IMR-90 (cell line): ENCODE results near the gene CD163. TPM values are rescaled to one million over a fixed set of nuclear protein-coding genes. Genes with fewer than 3 reads are reported as not detected.
"Not testable (repeated sequence)": the region's sequence is repeated elsewhere in the genome, so short reads cannot be mapped to it uniquely, and the experiment has no call there.

Experiments
- ATAC-seq: fragments of 200-7000 bp; cut with Tn5 transposase; 2 replicates; pipeline ENCODE4 v1.9.1; 2020; ENCODE audit warnings: low read depth, mild to moderate bottlenecking, moderate library complexity
- BruUV-seq: library from RNA; stranded (reverse); fragments of 400-500 nt; replicated peaks from 2 replicates; lab custom pipeline; 2021; lab: Mats Ljungman, UMichigan
- CTCF ChIA-PET: fragments of 300-600 bp; formaldehyde crosslinking; extraction: SDS; loops from one replicate; lab custom pipeline; 2021; ENCODE audit warnings: antibody characterized with exemption; lab: Yijun Ruan, JAX
- POLR2A ChIA-PET: fragments of 300-600 bp; sonication (Branson Sonifier 250); formaldehyde crosslinking; loops from one replicate; lab custom pipeline; 2022; ENCODE audit warnings: antibody characterized with exemption; ENCODE audit not compliant: unreplicated experiment; lab: Charles Lee
- DNase-seq: peaks from one replicate; pipeline ENCODE4 v3.0.0; 2013
- H2AFZ ChIP-seq: replicated peaks from 2 replicates; pipeline ENCODE3; 2013; ENCODE audit warnings: low read length, mild to moderate bottlenecking; ENCODE audit not compliant: poor library complexity
- H2AK5ac ChIP-seq: 2 replicates; pipeline ENCODE4 v1.6.1; 2013; ENCODE audit warnings: low read depth, low read length, inconsistent platforms
- H2AK9ac ChIP-seq: replicated peaks from 2 replicates; pipeline ENCODE3; 2013; ENCODE audit warnings: mild to moderate bottlenecking, low read depth, low read length, moderate library complexity; ENCODE audit not compliant: poor library complexity
- H2BK120ac ChIP-seq: 2 replicates; pipeline ENCODE4 v1.6.1; 2013; ENCODE audit warnings: low read depth, low read length, inconsistent platforms
- H2BK15ac ChIP-seq: 3 replicates; pipeline ENCODE4 v1.6.1; 2013; ENCODE audit warnings: low read depth, low read length, inconsistent platforms
- H2BK20ac ChIP-seq: 2 replicates; pipeline ENCODE4 v1.6.1; 2013; ENCODE audit warnings: low read depth, mild to moderate bottlenecking, inconsistent platforms, low read length, moderate library complexity
- H2BK5ac ChIP-seq: 2 replicates; pipeline ENCODE4 v1.6.1; 2013; ENCODE audit warnings: mild to moderate bottlenecking, low read depth, low read length, inconsistent platforms; ENCODE audit not compliant: poor library complexity, severe bottlenecking
- H3K14ac ChIP-seq: replicated peaks from 2 replicates; pipeline ENCODE4 v1.6.1; 2013; ENCODE audit warnings: low read depth, low read length, inconsistent platforms
- H3K18ac ChIP-seq: 2 replicates; pipeline ENCODE4 v1.6.1; 2013; ENCODE audit warnings: low read depth, low read length, control low read depth
- H3K23ac ChIP-seq: 2 replicates; pipeline ENCODE4 v1.6.1; 2013; ENCODE audit warnings: low read depth, low read length, inconsistent platforms
- H3K27ac ChIP-seq: 2 replicates; pipeline ENCODE4 v1.5.1; 2013; ENCODE audit warnings: mild to moderate bottlenecking, control low read depth, low read length; ENCODE audit not compliant: insufficient read depth
- H3K27me3 ChIP-seq: 2 replicates; pipeline ENCODE4 v1.6.1; 2013; ENCODE audit warnings: low read length; ENCODE audit not compliant: control insufficient read depth, insufficient read depth
- H3K36me3 ChIP-seq: 2 replicates; pipeline ENCODE4 v1.6.1; 2013; ENCODE audit warnings: low read length, mixed read lengths; ENCODE audit not compliant: control insufficient read depth, insufficient read depth
- H3K4ac ChIP-seq: 2 replicates; pipeline ENCODE4 v1.6.1; 2013; ENCODE audit warnings: low read depth, low read length, inconsistent platforms
- H3K4me1 ChIP-seq: 2 replicates; pipeline ENCODE4 v1.6.1; 2013; ENCODE audit warnings: low read length, mixed read lengths; ENCODE audit not compliant: control insufficient read depth, insufficient read depth
- H3K4me2 ChIP-seq: 2 replicates; pipeline ENCODE4 v1.6.1; 2013; ENCODE audit warnings: low read depth, mild to moderate bottlenecking, control low read depth, low read length, moderate library complexity
- H3K4me3 ChIP-seq: 2 replicates; pipeline ENCODE4 v1.5.1; 2013; ENCODE audit warnings: low read depth, mild to moderate bottlenecking, control low read depth, low read length, moderate library complexity; ENCODE audit not compliant: insufficient read depth
- H3K56ac ChIP-seq: 2 replicates; pipeline ENCODE4 v1.6.1; 2013; ENCODE audit warnings: low read length, inconsistent platforms; ENCODE audit not compliant: insufficient read depth; ENCODE audit errors: extremely low read depth
- H3K79me1 ChIP-seq, 2 experiments: 2 replicates each; pipeline ENCODE4 v1.6.1; 2013; ENCODE audit warnings: low read length in 2 of 2, inconsistent platforms in 1 of 2, low read depth in 1 of 2
- H3K9ac ChIP-seq: 2 replicates; pipeline ENCODE4 v1.6.1; 2013; ENCODE audit warnings: low read depth, low read length, control low read depth
- H3K9me1 ChIP-seq: 2 replicates; pipeline ENCODE4 v1.6.1; 2013; ENCODE audit warnings: low read length, inconsistent platforms; ENCODE audit not compliant: insufficient read depth
- H3K9me3 ChIP-seq: 2 replicates; pipeline ENCODE4 v1.6.1; 2013; ENCODE audit warnings: low read length; ENCODE audit not compliant: control insufficient read depth, insufficient read depth
- H4K20me1 ChIP-seq: 2 replicates; pipeline ENCODE4 v1.6.1; 2013; ENCODE audit warnings: low read length, inconsistent platforms; ENCODE audit not compliant: insufficient read depth
- H4K5ac ChIP-seq: 2 replicates; pipeline ENCODE4 v1.6.1; 2013; ENCODE audit warnings: mild to moderate bottlenecking, low read depth, low read length, control low read depth
- H4K8ac ChIP-seq, 2 experiments: 2 replicates each; pipeline ENCODE4 v1.6.1; 2013; ENCODE audit warnings: low read depth in 2 of 2, low read length in 2 of 2, control low read depth in 1 of 2, inconsistent platforms in 1 of 2
- H4K91ac ChIP-seq: 2 replicates; pipeline ENCODE4 v1.6.1; 2013; ENCODE audit warnings: low read depth, low read length, inconsistent platforms; ENCODE audit not compliant: insufficient read depth
- WGBS, 2 experiments: methylation state at CpG; one replicate each; pipeline versions ENCODE4 v1.1.5 to v1.1.7; 2013; ENCODE audit warnings: missing lambda C conversion rate in 2 of 2; ENCODE audit not compliant: insufficient read length in 1 of 2; ENCODE audit errors: extremely low coverage in 2 of 2; 5-methylcytosine and 5-hydroxymethylcytosine counted together
- dilution Hi-C: fragments of 300-500 bp; cut with HindIII; formaldehyde crosslinking; loops from one replicate; pipeline ENCODE4 v1.14.3; 2018; ENCODE audit warnings: low sequenced_read_pairs; ENCODE audit not compliant: unreplicated experiment
- in situ Hi-C: fragments of 300-500 bp; cut with MboI; formaldehyde crosslinking; loops from 3 replicates; pipeline ENCODE4 v1.14.3; 2019; ENCODE audit warnings: low sequenced_read_pairs, inconsistent platforms, mixed read lengths
- intact Hi-C: fragments of 100-400 bp; cut with micrococcal nuclease; formaldehyde crosslinking; loops from 2 replicates; pipeline ENCODE4 v1.10.0; 2022
- polyA plus RNA-seq, 3 experiments: library from polyadenylated mRNA; depleted of rRNA; stranded (reverse); fragments of >200 nt; gene quantifications; 2 replicates each; pipeline ENCODE4 v1.2.3, GENCODE V29; 2012; ENCODE audit warnings: low replicate concordance in 1 of 3
- total RNA-seq: library from RNA; depleted of rRNA; stranded (reverse); fragments of >200 nt; gene quantifications from 2 replicates; pipeline ENCODE4 v1.2.3, GENCODE V29; 2012

The CD163 gene
- total and polyA plus RNA-seq, 2 of the 4 experiments (the other 2 are of a cell fraction): not detected

DNA sequence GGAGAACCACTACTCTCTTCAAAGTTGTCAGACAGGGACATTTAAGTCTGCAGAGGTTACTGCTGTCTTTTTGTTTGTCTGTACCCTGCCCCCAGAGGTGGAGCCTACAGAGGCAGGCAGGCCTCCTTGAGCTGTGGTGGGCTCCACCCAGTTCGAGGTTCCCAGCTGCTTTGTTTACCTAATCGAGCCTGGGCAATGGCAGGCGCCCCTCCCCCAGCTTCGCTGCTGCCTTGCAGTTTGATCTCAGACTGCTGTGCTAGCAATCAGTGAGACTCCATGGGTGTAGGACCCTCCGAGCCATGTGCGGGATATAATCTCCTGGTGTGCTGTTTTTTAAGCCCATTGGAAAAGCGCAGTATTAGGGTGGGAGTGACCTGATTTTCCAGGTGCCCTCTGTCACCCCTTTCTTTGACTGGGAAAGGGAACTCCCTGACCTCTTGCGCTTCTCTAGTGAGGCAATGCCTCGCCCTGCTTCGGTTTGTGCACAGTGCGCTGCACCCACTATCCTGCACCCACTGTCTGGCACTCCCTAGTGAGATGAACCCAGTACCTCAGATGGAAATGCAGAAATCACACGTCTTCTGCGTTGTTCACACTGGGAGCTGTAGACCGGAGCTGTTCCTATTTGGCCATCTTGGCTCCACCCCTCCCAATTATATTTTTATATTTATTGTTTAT, 6.4 kb upstream of the CD163 start:
- H3K4me1 ChIP-seq, H3K23ac ChIP-seq, H2BK20ac ChIP-seq, in situ Hi-C loops, H4K8ac ChIP-seq, H3K4me2 ChIP-seq, intact Hi-C loops, H2AK5ac ChIP-seq, H3K27ac ChIP-seq, H3K14ac ChIP-seq, H2BK15ac ChIP-seq, POLR2A ChIA-PET, H4K20me1 ChIP-seq, dilution Hi-C loops, BruUV-seq, H3K18ac ChIP-seq, H2AFZ ChIP-seq, ATAC-seq, H4K91ac ChIP-seq, H3K9me1 ChIP-seq, H3K4me3 ChIP-seq, H3K36me3 ChIP-seq, DNase-seq, H2BK120ac ChIP-seq, H2BK5ac ChIP-seq, H3K56ac ChIP-seq, CTCF ChIA-PET, H3K9me3 ChIP-seq, H3K27me3 ChIP-seq, H4K5ac ChIP-seq, H2AK9ac ChIP-seq, H3K79me1 ChIP-seq, H3K4ac ChIP-seq, H3K9ac ChIP-seq: not testable (repeated sequence)
- WGBS, 2 experiments: no CpG with 5 or more reads among the region's 14 CpGs
